ENCODE data around the gene ANLN. TPM values are rescaled to one million over a fixed set of nuclear protein-coding genes. Genes with fewer than 3 reads are reported as not detected.

Gene ANLN
- total RNA-seq, 1 experiment from 2014 or later, result 78.9 TPM

DNA sequence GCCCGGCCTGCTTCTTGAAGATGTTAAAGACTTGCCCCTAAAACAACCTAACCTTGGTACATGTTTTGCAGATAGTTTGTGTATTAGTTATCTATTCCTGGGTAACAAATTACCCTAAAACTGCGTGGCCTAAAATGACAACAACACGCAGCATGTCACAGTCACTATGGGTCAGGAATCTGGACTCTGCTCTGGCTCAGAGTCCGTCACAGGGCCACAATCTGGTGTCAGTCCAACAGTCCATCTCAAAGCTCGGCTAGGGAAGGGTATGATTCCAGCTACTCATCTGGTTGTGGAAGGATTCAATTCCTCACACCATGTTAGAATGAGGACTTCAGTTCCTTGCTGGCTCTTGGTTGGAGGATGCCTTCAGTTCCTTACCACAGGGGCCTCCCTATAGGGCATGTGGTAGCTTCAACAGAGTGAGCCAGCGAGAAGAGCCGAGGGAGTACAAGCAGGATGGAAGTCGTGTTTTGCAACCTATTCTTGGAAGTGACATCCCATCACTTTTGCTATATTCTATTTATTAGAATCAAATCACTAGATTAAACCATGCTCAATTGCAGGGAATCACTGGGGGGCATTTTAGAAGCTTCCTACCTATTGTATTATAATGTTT lies 71.3 kb downstream of the ANLN start:
- Histone ChIP-seq H4K8ac (replicated peaks; ENCODE audit: insufficient read length, low read depth, low read length) (no peak overlapping the region), H2AK5ac (ENCODE audit: insufficient read length, low read length) (no peak overlapping the region), H3K18ac (ENCODE audit: insufficient read length, low read depth, low read length) (no peak overlapping the region), H3K4me1 (ENCODE audit: insufficient read depth, low read length) (no peaks in the 10 kb centered on the region), H4K5ac (ENCODE audit: insufficient read length, low read depth, low read length) (no peak overlapping the region), H2BK12ac (ENCODE audit: insufficient read length, low read depth, low read length) (no peak overlapping the region), H3K79me2 (ENCODE audit: insufficient read depth, low read length) (no peaks in the 10 kb centered on the region), H3K23me2 (ENCODE audit: insufficient read length, low read depth, low read length, poor library complexity, severe bottlenecking) (no peaks in the 10 kb centered on the region), H4K20me1 (ENCODE audit: control insufficient read depth, insufficient read depth, insufficient read length) (no peaks in the 10 kb centered on the region), H3K56ac (ENCODE audit: insufficient read length, low read depth, low read length) (no peak overlapping the region), H3K79me1 (ENCODE audit: insufficient read depth, low read depth, low read length, poor library complexity, severe bottlenecking) (no peaks in the 10 kb centered on the region), H3K14ac (ENCODE audit: insufficient read depth, low read length) (no peak overlapping the region), H3K4ac (ENCODE audit: low read depth, low read length) (no peak overlapping the region), H4K91ac (ENCODE audit: insufficient read length, low read depth, low read length) (no peak overlapping the region), H2BK20ac (ENCODE audit: low read depth, low read length, poor library complexity, severe bottlenecking) (no peak overlapping the region), H3K4me2 (ENCODE audit: insufficient read depth, insufficient read length, low read length) (no peak overlapping the region), H2BK120ac (ENCODE audit: low read depth, low read length, poor library complexity, severe bottlenecking) (no peak overlapping the region), H3K27ac (ENCODE audit: insufficient read length, low read depth, low read length) (no peak overlapping the region), H2AFZ (ENCODE audit: low read length) (no peak overlapping the region), H2BK15ac (ENCODE audit: low read depth, low read length) (no peak overlapping the region), H3K23ac (ENCODE audit: insufficient read length, low read depth, low read length) (no peak overlapping the region), H3K9ac (ENCODE audit: extremely low read depth, insufficient read length, low read length) (no peak overlapping the region), H3K9me3 (ENCODE audit: control insufficient read depth, low read depth, low read length) (no peaks in the 10 kb centered on the region), H3K27me3 (ENCODE audit: insufficient read depth, low read length) (no peaks in the 10 kb centered on the region), H3T11ph (ENCODE audit: low read length) (no peak overlapping the region), H2BK5ac (ENCODE audit: insufficient read length, low read length) (no peak overlapping the region)
- Mint-ChIP-seq H3K9me3 (peaks cover 0 to 3% of the 10 kb centered on the region in 2 experiments; a peak in 2 of 5 replicates), H3K36me3 (ENCODE audit: insufficient read depth in 1 of 3, low read depth in 3 of 3) (peaks cover 0 to 3% (median 2%) of the 10 kb centered on the region in 3 experiments; a peak in 2 of 7 replicates), H3K4me1 (0 out of 4 replicates have a peak, but pooled peaks cover 0 to 3% of the 10 kb centered on the region in 2 experiments), H3K4me3 (no peak overlapping the region), H3K27ac (no peak overlapping the region), H3K27me3 (ENCODE audit: low read depth) (peaks cover 1% of the 10 kb centered on the region; the same call in 1 of the 2 replicates)
- DNase-seq, result no peak
- WGBS (ENCODE audit: extremely low coverage, insufficient read length, low lambda C conversion rate), result no CpG with 5 or more reads among the region's 8 CpGs
- TF ChIP-seq, protein P1, sequence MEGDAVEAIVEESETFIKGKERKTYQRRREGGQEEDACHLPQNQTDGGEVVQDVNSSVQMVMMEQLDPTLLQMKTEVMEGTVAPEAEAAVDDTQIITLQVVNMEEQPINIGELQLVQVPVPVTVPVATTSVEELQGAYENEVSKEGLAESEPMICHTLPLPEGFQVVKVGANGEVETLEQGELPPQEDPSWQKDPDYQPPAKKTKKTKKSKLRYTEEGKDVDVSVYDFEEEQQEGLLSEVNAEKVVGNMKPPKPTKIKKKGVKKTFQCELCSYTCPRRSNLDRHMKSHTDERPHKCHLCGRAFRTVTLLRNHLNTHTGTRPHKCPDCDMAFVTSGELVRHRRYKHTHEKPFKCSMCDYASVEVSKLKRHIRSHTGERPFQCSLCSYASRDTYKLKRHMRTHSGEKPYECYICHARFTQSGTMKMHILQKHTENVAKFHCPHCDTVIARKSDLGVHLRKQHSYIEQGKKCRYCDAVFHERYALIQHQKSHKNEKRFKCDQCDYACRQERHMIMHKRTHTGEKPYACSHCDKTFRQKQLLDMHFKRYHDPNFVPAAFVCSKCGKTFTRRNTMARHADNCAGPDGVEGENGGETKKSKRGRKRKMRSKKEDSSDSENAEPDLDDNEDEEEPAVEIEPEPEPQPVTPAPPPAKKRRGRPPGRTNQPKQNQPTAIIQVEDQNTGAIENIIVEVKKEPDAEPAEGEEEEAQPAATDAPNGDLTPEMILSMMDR (conservative IDR thresholded peaks at IDR 0.05), result no peak

All from H9 (cell line).